ENCODE results near the gene MCRIP1. TPM values are rescaled to one million over a fixed set of nuclear protein-coding genes. Genes with fewer than 3 reads are reported as not detected.
A peak's percentile ranks its signal among the peaks of the same experiment; 100 is the strongest.
"Not testable (repeated sequence)": the region's sequence is repeated elsewhere in the genome, so short reads cannot be mapped to it uniquely, and the experiment has no call there.

MCRIP1 gene
- total RNA-seq, 3 donors from 2014 or later, result 21.2 to 80.2 (median 38.7) TPM

DNA sequence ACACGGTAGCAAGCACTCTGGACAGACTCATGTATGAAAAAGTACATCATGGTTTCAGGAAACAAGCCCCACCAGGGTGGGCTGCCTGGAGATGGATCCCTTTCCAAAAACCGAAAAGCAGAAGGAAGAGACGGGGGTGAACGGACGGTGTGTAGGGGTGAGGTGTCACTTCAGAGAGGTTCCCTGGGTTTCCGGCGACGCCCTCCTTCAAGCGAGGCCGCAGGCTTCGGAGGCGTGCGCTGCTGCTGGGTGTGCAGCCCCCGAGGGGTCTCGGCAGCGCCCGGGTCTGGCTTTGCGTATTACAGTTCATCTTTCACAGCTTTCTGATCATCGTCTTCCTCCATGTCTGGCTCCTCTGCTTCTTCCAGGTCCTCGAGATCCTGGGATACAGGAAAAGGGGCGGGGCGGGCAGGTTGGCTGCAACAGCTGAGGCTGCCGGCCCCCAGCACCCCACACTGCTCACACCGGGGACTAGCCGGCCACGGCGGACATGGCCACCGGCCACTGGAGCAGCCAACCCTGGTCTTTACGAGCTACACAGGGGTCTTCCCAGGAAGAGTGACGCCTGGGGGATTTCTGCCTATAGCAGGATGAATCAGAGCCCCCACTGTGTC lies 10.7 kb upstream of the MCRIP1 start:
- no peak overlapping the region for H3K4me3 ChIP-seq
- TF ChIP-seq, protein P1, sequence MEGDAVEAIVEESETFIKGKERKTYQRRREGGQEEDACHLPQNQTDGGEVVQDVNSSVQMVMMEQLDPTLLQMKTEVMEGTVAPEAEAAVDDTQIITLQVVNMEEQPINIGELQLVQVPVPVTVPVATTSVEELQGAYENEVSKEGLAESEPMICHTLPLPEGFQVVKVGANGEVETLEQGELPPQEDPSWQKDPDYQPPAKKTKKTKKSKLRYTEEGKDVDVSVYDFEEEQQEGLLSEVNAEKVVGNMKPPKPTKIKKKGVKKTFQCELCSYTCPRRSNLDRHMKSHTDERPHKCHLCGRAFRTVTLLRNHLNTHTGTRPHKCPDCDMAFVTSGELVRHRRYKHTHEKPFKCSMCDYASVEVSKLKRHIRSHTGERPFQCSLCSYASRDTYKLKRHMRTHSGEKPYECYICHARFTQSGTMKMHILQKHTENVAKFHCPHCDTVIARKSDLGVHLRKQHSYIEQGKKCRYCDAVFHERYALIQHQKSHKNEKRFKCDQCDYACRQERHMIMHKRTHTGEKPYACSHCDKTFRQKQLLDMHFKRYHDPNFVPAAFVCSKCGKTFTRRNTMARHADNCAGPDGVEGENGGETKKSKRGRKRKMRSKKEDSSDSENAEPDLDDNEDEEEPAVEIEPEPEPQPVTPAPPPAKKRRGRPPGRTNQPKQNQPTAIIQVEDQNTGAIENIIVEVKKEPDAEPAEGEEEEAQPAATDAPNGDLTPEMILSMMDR (IDR thresholded peaks at IDR 0.05), result no peak
- intact Hi-C loops (cut with DNase I, micrococcal nuclease), result no loop called here
- ATAC-seq (no peak), DNase-seq (no peak)
- H3K4me1 ChIP-seq (ENCODE audit: low read depth), result no peaks in the 10 kb centered on the region
- H3K9me3 ChIP-seq, result no peaks in the 10 kb centered on the region
- H3K36me3 ChIP-seq (ENCODE audit: low read depth), result peaks cover 20% of the 10 kb centered on the region

DNA sequence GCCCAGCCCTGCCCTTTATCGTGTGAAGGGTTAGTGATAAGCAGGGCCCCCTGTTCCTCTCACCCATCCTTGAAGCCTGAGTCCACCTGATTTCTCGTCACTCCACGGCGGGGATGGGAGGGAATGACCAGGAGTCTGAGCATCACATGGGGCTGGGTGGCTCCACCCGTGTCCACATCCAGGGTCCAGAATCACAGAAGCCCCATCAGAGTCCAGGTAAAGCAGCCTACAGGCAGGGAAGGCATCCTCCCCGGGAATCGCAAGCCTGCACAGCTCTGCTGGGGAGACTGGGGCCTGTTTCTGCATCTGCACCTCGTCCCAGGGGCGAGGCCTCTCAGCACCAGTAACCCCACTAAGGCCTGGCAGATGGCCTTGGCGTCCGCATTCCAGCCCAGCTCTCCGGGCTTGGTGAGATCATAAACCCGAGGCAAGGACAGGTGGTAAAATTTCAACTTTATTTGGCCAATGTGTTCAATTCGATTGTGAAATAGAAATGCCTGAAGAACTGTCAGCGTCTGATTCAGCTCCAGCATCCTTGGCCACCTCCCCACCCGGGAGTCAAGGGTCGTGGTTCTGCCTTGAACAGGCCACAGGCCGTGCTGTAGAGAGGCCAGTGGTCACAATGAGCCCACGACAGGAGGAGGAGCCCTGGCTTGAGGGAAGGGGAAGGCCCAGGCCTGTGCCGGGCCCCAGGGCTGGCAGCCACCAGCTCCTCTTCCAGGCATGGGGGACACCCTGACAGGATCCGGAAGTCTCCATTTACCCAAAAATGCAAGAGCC lies 9.8 kb upstream of the MCRIP1 start:
- intact Hi-C loops (cut with DNase I, micrococcal nuclease), result no loop called here
- ATAC-seq, result peak; percentile 37
- Histone ChIP-seq H3K4me1 (ENCODE audit: low read depth) (no peaks in the 10 kb centered on the region), H3K4me3 (no peak overlapping the region), H3K36me3 (ENCODE audit: low read depth) (peaks cover 20% of the 10 kb centered on the region), H3K9me3 (no peaks in the 10 kb centered on the region)
- DNase-seq, result no peak
- TF ChIP-seq, protein P1 (IDR thresholded peaks at IDR 0.05), result no peak

DNA sequence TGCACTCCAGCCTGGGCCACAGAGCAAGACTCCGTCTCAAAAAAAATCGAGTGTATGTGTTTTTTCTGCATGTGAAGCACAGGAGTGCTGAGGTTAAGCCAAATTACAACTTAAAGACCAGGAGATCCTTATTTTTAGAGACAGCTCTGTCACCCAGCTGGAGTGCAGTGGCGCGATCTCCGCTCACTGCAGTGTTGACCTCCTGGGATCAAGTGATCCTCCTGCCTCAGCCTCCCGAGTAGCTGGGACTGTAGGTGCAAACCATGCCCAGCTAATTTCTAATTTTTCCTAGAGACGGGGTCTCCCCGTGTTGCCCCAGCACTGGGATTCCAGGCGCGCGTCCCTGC lies 9.3 kb upstream of the MCRIP1 start:
- no peaks in the 10 kb centered on the region for H3K9me3 ChIP-seq
- DNase-seq, result no peak
- intact Hi-C loops (cut with DNase I, micrococcal nuclease), result no loop called here
- ATAC-seq, result no peak
- H3K36me3 ChIP-seq (ENCODE audit: low read depth), result peaks cover 20% of the 10 kb centered on the region
- H3K4me3 ChIP-seq, result no peak overlapping the region
- H3K4me1 ChIP-seq (ENCODE audit: low read depth), result no peaks in the 10 kb centered on the region
- TF ChIP-seq, protein P1 (IDR thresholded peaks at IDR 0.05), result no peak

DNA sequence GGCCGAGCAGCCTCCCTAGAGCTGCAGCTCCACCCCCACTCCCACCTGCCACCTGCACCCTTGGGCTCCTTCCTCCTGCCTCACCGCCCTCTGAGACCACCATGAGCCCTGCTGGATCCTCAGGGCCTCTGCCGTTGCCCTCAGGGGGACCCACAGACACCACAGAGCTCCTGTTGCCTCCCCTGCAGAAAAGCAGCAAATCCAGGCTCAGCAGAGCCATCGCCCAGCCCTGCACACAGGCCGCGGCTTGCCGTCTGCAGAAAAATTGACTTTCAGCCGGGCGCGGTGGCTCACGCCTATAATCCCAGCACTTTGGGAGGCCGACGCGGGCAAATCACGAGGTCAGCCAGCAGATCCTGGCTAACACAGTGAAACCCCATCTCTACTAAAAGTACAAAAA lies 8.8 kb upstream of the MCRIP1 start:
- ATAC-seq (no peak), DNase-seq (no peak)
- TF ChIP-seq, protein P1 (IDR thresholded peaks at IDR 0.05), result no peak
- peaks cover 20% of the 10 kb centered on the region for H3K36me3 ChIP-seq (ENCODE audit: low read depth)
- H3K4me3 ChIP-seq, result no peak overlapping the region
- no peaks in the 10 kb centered on the region for H3K4me1 ChIP-seq (ENCODE audit: low read depth)
- intact Hi-C loops (cut with DNase I, micrococcal nuclease), result no loop called here
- H3K9me3 ChIP-seq, result no peaks in the 10 kb centered on the region

DNA sequence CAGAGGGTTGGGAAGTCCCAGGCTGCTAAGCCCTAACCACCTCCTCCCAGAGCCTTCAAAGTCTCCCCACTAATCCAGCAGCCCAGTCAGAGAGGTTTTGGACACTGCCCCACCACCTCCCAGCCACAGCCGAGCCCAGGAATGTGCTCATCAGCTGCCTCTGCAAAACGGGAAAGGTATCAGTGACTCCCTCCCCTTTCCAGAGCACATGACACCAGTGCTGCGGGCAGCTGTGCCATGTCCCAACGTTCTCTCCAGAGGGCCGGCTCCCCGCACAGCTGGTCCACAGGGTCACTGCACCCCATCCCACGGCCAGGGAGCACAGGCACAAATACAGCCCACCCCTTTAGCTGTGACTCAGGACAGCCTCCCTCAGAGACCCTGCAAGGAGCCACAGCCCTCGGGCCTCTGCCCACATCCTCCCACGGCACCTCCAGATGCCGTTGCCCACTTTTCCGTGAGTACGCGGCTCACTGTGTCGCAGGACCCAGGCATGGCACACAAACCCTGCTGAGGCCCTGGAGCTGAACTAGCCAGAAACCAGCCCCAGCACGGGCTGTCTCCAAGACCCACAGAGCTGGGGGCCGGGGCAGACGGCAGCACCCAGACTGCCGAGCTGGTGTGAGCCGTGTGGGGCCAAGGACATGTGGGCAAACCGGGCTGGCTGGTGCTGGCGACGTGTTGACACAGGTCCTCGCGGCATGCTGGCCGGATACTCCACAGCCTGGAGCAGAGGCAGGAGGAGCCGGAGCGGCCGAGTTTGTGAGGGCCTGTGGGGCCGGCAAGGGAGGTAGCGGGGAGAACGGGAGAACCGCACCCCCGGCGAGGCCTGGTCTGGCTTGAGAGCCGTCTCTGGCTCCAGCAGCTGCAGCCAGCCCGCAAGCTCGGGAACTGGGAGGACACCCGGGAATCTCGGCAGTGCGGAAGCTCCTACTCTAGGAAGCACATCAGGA lies 8.0 kb upstream of the MCRIP1 start:
- TF ChIP-seq, protein P1 (IDR thresholded peaks at IDR 0.05), result no peak
- H3K4me3 ChIP-seq, result no peak overlapping the region
- ATAC-seq (peak; percentile 7), DNase-seq (no peak)
- no peaks in the 10 kb centered on the region for H3K4me1 ChIP-seq (ENCODE audit: low read depth)
- intact Hi-C loops (cut with DNase I, micrococcal nuclease), result no loop called here
- no peaks in the 10 kb centered on the region for H3K9me3 ChIP-seq
- H3K36me3 ChIP-seq (ENCODE audit: low read depth), result peaks cover 18% of the 10 kb centered on the region

DNA sequence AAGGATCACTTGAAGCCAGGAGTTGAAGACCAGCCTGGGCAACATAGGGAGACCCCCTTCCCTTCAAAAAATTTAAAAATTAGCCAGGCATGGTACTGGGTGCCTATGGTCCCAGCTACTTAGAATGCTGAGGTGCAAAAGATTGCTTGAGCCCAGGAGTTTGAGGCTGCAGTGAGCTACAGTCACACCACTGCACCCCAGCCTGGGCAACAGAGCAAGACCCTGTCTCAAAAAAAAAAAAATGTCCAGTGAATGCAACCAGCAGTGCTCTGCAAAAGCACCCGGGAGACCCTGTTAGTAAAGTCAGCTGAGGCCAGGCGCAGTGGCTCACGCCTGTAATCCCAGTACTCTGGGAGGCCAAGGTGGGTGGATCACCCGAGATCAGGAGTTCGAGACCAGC lies 7.0 kb upstream of the MCRIP1 start:
- H3K4me1 ChIP-seq (ENCODE audit: low read depth); H3K9me3 ChIP-seq; DNase-seq; ATAC-seq; intact Hi-C loops (cut with DNase I, micrococcal nuclease); H3K4me3 ChIP-seq: not testable (repeated sequence)
- H3K36me3 ChIP-seq (ENCODE audit: low read depth), result peaks cover 11% of the 10 kb centered on the region

Measured in mucosa of descending colon (tissue), 3 donors.